ENCODE data around the gene SPNS3.

The SPNS3 gene

GRCh38 chr17:4433515-4434031 is at the start of gene SPNS3:
TSS of gene SPNS3 (plus strand) at chr17:4433940. CDS start at chr17:4433968, 28 bp downstream.
- no peak for DNase-seq (ENCODE audit: low read depth)

GRCh38 chr17:4386406-4386805 is 47.3 kb upstream of the SPNS3 start:
- DNase-seq (ENCODE audit: low read depth) = no peak

GRCh38 chr17:4387137-4387536 is 46.6 kb upstream of the SPNS3 start:
- DNase-seq (ENCODE audit: low read depth) = no peak

GRCh38 chr17:4389079-4389478 is 44.7 kb upstream of the SPNS3 start:
- no peak for DNase-seq (ENCODE audit: low read depth)

GRCh38 chr17:4393806-4394205 is 39.9 kb upstream of the SPNS3 start:
- DNase-seq (ENCODE audit: low read depth) = no peak

- DNase-seq (ENCODE audit: low read depth) = no peak
Observed at GRCh38 chr17:4394208-4395110, 39.3 kb upstream of the SPNS3 start.

GRCh38 chr17:4395111-4395478 is 38.6 kb upstream of the SPNS3 start:
- no peak for DNase-seq (ENCODE audit: low read depth)

GRCh38 chr17:4397840-4398239 is 35.9 kb upstream of the SPNS3 start:
- DNase-seq (ENCODE audit: low read depth) = no peak

GRCh38 chr17:4405038-4405669 is 28.6 kb upstream of the SPNS3 start:
- DNase-seq (ENCODE audit: low read depth) = no peak

GRCh38 chr17:4405699-4406098 is 28.0 kb upstream of the SPNS3 start:
- no peak for DNase-seq (ENCODE audit: low read depth)

- DNase-seq (ENCODE audit: low read depth) = no peak
Observed at GRCh38 chr17:4406386-4406785, 27.4 kb upstream of the SPNS3 start.

- no peak for DNase-seq (ENCODE audit: low read depth)
Observed at GRCh38 chr17:4407216-4407615, 26.5 kb upstream of the SPNS3 start.

GRCh38 chr17:4407851-4408250 is 25.9 kb upstream of the SPNS3 start:
- DNase-seq (ENCODE audit: low read depth) = no peak

GRCh38 chr17:4409659-4410058 is 24.1 kb upstream of the SPNS3 start:
- no peak for DNase-seq (ENCODE audit: low read depth)

GRCh38 chr17:4411201-4411600 is 22.5 kb upstream of the SPNS3 start:
- DNase-seq (ENCODE audit: low read depth) = no peak

- no peak for DNase-seq (ENCODE audit: low read depth)
Observed at GRCh38 chr17:4412933-4413831, 20.6 kb upstream of the SPNS3 start.

- no peak for DNase-seq (ENCODE audit: low read depth)
Observed at GRCh38 chr17:4417129-4417667, 16.5 kb upstream of the SPNS3 start.

GRCh38 chr17:4420692-4421131 is 13.0 kb upstream of the SPNS3 start:
- DNase-seq (ENCODE audit: low read depth) = peak; percentile 16

GRCh38 chr17:4422864-4423263 is 10.9 kb upstream of the SPNS3 start:
- no peak for DNase-seq (ENCODE audit: low read depth)

- no peak for DNase-seq (ENCODE audit: low read depth)
Observed at GRCh38 chr17:4425398-4425797, 8.3 kb upstream of the SPNS3 start.

- no peak for DNase-seq (ENCODE audit: low read depth)
Observed at GRCh38 chr17:4426499-4427208, 7.1 kb upstream of the SPNS3 start.

Measured in GM04503 (cell line).